HK-2 (cell line): ENCODE results near the gene ZSCAN10.

ENCODE experiments used
- DNase-seq: peaks from one replicate; pipeline ENCODE4 v3.0.0-alpha.2; 2018; ENCODE audit not compliant: unreplicated experiment

Gene ZSCAN10

GRCh38 chr16:3046641-3047386, 52.3 kb downstream of the ZSCAN10 start:
- no peak for DNase-seq

DNA sequence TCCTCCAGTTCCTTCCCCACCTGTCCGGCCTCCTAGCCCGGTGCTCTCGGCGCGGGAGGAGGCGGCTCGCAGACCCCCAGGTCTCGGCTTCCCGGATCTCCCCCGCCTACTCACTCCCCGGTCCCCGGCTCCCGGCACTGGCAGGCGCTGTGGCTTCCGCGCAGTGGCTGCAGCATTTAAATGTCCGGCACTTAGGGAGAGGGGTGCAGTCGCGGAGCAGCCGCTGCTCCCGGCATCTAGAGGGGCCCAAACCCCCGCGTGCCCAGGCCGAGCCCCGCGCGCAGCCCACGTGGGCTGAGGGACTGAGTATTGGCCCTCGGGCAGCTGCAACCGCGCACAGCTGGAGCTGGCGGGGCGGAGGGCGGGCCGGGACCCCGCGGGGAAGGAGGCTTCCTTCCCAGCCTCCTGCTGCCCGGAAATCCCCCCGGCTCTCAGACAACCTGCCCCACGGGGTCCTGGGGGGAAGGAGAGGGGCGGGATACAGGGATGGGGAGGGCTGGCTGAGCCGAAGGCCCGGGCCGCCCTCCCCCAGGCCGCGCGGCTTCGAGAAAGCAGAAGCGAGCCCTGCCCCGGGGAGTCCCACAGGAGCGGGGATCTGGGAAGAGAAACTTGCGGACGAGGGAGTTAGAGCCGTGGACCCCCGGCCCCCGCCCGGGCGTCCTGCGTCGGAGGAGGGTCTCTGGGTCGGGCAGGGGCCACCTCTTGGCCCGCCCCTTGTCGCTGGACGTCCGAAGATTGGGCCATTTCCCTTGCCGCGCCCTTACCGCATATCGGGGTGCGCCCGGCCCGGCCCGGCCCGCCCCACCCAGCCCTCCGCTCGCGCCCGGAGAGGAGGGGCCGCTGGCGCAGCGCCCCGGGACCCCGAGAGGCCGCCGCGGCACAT, 53.1 kb downstream of the ZSCAN10 start, which contains the start of gene MMP25:
TSS of gene MMP25 (plus strand) at position 804 of the 883 bp plus-strand sequence. CDS start 357 bp downstream, outside the sequence.
- DNase-seq: no peak

GRCh38 chr16:3044708-3045107, 54.4 kb downstream of the ZSCAN10 start:
- no peak for DNase-seq

DNA sequence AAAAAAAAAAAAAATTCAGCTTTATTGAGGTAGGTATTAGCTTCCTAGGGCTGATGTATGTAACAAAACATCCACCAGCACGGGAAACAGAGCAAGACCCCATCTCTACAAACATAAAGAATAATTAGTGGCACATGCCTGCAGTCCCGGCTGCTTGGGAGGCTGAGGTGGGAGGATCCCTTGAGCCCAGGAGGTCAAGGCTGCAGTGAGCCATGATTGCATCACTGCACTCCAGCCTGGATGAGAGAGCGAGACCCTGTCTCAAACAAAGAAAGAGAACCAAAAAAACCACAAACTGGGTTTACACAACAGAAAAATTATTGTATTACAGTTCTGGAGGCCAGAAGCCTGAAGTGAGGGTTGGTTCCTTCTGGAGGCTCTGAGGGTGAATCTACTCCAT, 56.7 kb downstream of the ZSCAN10 start:
- DNase-seq: no peak

DNA sequence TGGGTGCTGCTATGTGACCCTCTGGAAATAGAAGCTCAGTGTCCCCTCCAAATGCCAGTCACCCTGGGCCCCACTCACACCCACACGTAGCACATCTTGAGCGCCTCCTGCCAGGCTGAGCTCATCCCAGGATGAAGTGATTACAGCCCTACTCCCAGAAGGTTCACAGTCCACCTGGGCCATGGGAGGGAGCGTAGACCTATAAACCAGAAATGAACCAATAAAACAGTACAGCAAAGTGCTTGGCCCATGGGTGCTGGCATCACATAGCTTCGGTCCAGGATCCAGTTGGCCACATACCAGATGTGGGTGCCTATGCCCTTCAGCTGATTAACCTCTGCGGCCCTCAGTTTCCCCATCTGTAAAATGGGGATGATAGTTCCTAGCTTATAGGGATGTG, 60.2 kb downstream of the ZSCAN10 start:
- DNase-seq: no peak
